Ramos (cell line): Measurements from ENCODE around the gene TMEM100.

Experiments
- in situ Hi-C: fragments of 300-500 bp; cut with MboI; formaldehyde crosslinking; loops from one replicate; pipeline ENCODE4 v1.14.3; 2022; ENCODE audit warnings: low sequenced_read_pairs; ENCODE audit not compliant: unreplicated experiment

The TMEM100 gene, protein sequence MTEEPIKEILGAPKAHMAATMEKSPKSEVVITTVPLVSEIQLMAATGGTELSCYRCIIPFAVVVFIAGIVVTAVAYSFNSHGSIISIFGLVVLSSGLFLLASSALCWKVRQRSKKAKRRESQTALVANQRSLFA

DNA sequence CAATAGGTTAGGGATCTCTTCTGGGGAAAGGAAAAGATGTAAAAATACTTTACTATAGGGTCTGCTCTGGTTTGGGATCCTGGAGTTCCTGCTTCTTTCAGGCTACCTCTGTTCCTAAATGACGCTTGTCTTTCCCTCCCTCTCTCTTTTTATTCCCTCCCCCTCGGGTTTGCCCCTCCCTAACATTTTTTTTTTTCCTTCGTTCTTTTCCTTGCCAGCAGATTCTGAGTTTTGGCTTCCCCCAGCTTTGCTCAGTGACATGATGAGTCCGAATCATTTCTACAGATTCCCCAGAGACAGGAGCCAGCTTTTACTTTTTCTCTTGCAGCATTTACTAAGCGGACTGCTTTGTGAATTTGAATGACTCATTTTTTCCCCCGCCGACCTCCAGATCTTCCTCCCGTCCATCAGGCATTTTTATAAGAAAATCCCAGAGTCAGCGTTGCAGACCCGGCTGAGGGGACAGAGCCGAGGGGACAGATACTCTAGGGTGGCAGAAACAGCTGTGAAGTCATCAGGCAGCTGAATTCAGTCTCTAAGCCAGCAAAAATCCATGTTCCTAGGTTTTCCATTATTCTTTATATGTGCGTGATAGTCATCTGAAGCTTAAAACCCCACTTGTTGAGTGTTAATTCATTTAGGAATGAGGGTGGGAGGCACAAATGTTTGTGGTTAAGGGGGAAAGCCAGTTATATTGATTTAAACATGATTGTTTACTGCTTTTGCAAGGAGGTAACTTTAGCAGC lies at the start of gene TMEM100:
Gene TMEM100 (minus strand): TSS at position 123 of the 746 bp plus-strand sequence. CDS start 1,794 bp downstream, outside the sequence.
- in situ Hi-C loops: no loop called here

DNA sequence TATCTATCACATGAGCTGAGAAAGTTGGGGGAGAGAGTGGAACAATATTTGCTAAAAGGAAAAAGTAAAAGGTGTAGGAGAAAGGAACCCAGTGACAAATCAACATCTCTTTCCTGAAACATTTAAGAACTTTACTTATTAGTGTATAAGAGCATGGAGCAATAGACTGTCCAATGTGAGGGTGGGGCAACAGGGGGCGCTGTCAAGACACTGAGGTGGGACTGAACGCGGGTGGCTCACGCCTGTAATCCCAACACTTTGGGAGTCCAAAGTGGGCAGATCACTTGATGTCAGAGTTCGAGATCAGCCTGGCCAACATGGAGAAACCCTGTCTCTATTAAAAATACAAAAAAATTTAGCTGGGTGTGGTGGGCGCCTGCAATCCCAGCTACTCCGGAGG lies 49.4 kb upstream of the TMEM100 start:
- in situ Hi-C loops: loop anchor here (5.0 kb wide), 1 partner anchor 250 kb away; no protein-coding TSS in a partner anchor

DNA sequence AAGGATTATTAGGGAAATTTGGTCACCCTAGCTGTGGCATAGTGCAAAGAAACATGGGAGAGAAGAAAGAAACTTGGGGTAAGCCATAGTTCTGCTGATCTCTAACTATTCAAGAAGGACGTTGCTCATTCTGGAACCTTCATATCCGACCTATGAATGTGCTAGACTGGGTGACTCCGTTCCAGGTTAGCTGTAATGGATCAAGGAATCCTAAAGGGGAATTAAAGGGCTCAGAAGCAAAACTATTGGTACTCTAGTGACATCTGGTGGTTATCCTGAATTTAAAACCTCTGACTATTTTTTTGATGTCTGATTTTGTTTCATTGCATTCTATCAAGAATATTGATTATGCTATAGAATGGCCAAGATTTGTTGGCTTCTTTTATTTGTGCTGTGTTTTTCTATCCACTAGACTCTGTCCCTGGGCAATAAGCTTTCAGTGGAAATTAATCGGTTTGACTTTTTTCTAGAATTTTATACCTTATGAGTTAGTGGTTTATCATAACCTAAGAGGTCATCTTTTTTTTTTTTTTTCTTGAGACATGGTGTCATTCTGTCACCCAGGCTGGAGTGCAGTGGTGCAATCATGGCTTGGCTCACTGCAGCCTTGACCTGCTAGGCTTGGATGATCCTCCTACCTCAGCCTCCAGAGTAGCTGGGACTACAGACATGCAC lies 47.7 kb upstream of the TMEM100 start:
- in situ Hi-C loops: loop anchor here (5.0 kb wide), 1 partner anchor 248 kb away; no protein-coding TSS in a partner anchor

DNA sequence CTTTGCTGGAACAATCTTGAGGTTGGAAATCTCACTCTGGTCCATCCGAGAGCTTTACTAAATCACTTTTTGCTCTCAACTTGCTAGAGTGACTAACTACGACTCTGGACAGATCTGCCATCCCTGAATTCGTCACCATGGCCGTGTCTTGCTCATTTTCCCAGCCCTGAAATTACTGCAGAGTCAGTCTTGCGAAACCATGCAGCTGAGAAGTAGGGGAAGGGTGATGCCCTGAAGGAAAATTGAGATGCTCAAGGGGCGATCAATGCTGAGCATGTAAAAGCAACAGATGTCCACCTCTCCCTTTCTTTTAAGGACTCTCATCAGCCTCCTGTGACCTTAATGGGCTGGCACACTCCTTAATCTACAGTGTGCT lies 46.9 kb upstream of the TMEM100 start:
- in situ Hi-C loops: no loop called here

DNA sequence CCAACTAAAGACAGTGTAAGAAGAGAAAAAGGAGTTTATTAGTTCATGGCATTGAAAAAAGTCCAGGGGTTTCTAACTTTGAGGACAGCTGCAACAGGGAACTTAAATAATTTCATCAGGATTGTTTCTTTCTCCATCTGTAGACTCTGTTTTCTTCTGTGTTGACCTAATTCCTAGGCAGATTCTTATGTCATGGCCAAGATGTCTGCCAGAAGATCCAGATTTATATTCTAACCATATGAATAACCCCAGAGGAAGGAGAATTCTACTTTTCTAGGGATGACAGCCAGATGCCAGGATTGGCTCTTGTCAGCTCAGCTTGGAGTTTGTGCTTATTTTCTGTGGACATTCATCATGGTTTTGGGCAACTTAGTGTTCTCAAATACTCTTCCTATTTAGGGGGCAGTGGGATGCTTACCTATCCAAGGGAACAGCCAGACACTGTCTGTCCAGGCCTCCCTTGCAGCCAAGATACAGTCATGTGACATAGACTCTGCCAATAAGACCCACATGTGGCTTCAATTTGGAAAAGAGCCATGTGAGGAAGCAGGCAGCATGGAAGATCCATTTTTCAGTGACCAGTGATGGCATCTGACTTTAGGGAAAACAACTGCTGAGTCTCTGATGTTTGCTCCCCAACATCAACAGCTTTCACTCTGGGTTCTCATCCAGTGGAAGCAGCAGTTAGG lies 46.4 kb upstream of the TMEM100 start:
- in situ Hi-C loops: no loop called here

DNA sequence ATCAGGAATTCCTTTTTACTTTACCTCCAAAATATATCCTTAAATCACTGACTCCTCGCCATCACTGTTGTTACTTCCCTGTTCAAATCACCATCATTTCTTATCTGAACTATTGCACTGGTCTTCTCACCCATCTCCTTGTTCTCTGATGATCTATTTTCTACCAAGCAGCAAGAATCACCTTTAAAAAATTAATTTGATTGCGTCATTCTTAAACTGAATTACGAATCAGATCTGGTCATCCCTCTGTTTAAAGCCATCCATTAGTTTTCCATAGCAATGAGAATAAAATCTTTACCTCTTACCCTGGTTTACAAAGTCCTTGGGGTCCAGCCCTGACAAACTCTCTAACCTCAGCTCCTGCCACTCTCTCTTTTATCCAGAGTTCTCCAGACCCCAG lies 42.8 kb upstream of the TMEM100 start:
- in situ Hi-C loops: no loop called here

DNA sequence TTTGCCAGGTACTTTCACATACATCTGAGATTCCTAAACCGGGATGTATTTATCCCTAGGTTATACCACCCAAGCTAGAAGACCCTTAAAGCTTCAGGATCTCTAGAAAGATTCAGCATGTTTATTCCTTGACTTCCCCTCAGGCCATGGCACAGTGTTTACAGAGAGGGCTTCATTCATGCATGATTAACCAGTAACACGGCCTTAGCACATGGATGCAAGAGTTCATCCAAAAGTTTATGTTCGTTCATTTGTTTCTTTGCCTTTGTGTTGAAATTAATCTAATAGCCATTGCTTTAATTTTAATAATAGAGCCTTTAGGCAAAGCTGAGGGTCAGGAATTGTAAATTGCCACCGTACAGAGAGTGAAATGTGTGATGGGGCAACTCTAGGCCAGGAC lies 41.9 kb upstream of the TMEM100 start:
- in situ Hi-C loops: no loop called here

DNA sequence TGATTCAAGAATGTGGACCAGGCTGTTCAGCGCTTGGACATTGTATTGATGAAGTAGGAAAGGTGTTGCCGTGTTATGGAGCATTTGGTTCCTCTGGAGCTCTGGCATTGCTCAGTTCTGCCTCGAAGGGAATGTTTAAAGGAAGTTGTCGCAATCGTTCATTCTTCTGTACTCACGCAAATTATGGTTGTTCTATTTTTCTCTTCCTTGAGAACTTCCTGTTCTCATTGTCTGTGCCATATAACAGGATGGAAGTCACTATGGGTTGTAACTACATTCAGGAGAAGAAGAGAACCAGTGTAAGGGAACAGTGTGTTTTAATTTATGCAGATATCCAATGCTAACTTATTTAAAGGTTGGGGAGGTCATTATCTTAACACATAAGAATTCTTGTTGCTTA lies 41.2 kb upstream of the TMEM100 start:
- in situ Hi-C loops: no loop called here

DNA sequence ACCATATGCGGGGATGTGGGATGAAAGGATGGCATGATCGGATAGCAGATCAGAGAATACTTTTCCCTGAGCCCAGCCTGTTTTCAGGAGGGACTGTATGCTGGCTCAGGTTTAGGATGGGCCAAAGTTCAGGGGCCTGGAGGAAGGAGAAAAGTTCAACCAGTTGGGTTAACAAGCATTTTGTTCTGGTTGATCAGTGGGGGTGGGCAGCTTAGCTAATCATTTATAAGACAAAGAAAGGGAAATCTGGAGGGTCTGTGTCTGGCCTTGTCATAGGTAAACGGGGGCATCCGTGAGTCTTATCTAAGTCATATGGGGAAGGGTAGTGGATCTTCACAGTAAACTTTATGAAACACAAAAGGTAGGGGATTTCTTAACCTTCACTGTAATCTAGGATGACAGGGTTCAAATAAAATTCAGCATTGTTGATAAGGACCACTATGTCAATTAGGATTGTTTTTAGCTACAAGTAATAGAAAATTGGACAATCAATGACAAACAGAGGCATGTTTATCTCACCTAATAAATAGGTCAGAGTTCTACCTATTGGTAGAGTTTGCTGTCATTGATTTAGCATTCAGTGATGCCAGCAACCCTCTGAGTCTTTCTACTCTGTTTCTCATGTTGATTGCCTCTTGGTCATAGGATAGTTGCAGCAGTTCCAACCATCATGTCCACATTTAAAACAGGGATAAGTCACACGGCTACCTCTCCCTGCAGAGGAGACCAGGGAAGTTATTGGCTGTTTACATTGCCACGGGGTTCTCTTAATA lies 39.6 kb upstream of the TMEM100 start:
- in situ Hi-C loops: no loop called here

DNA sequence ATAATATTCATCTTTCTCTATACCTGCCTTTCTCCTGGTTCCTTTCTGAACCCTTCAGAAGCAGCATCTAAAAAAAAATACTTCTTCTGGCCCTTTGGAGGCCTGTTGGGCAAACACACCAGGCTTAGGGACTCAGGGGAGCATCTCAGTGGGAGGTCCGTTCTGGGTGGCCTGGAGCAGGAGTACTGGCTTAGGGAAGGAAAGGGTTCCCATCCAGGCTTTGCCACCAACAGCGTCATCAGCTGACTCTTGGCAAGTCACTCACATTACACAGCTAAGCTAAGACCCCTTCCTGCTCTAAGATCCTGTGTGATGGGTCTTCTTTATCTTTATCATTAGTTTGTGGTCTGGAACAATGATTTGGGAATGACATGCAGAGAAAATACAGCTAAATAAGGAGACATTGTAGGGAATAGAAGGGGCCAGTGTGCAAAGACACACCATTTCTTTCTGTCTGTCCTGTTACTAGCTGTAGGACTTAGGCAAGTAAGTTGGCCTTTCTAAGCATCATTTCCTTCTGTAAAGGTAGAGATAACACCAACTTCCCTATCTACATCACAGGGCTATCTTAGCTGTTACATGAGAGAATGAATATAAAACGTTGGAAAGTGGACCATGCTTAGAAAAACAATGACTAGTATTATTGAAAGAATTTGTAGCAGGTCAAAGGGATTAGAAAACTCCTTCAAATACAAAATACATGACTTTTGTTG lies 38.1 kb upstream of the TMEM100 start:
- in situ Hi-C loops: no loop called here

DNA sequence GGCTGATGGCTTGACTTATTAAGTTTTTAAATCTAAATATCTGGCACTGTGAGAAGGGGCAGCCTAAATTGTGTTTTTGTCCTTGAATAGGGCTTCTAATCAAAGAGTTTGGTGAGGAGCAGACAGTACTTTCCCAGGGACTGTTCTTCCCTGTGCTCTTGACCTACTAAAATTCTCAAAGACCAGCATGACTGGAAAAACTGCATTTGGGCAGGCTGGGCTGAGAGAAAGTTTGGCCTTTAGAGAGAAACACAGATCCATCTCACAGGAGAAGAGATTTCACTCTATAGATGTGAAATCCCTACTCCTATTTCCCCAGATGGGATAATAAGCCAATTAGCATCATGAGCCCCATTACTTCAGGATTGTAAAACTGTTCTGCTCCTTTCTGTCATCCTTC lies 35.5 kb upstream of the TMEM100 start:
- in situ Hi-C loops: no loop called here

DNA sequence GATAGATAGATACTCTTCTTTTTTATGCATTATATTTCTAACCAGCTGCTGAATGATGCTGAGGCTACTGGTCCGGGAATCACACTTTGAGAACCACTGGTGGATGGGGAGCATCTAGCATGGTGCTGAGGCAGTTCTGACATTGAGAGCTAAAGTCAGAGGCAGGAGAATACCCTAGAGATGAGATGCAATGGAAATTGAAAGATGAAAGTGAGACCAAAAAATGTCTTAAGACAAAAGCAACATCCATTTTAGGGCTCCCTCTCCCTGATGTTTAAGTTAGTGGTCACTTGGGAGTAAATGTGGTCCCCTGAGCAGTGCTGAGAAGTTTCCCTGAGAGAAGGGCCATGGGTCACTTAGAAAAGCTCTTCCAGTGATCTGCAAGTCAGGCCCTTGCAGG lies 35.0 kb upstream of the TMEM100 start:
- in situ Hi-C loops: no loop called here

DNA sequence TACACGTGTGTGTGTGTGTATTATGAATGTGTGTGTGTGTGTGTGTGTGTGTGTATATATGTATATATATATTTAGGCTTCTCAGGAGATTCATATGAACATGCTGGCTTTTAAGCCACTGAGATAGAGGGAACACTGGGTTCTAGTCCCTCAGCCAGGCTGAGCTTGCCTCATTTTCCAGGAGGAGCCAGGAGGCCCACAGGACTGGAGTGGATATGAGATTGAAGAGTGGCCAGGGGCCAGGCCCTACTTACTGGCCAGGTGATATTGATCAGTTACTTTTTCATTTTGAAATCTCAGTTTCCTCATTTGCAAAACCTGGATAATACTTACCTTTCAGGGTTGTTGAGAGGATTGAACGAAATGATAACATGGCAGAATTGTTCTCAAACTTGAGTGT lies 34.0 kb upstream of the TMEM100 start:
- in situ Hi-C loops: no loop called here

DNA sequence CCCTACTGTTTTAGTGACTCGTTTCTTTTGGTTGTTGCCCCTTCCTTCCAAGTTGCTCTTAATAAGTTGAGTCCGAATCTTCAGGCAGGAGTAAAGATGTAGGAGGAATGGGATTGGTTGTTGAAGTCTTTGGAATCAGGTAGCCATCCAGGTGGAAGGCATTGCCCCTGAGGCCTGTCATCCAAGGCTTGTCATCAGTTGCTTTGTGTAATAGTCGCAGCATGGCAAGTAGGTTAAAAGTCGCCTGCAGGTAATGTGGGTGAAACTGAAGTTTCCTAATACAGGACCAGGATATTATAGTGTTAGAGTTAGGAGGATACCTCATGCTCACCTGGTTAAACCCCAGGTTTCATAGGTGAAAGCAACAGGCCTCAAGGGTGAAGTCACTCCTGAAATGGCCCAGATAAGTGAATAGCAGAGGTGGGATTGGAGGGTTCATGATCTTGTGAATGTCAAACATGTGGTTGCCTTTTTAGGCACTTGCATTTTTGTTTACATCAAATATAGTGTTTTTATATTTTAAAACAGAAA lies 29.1 kb upstream of the TMEM100 start:
- in situ Hi-C loops: no loop called here

DNA sequence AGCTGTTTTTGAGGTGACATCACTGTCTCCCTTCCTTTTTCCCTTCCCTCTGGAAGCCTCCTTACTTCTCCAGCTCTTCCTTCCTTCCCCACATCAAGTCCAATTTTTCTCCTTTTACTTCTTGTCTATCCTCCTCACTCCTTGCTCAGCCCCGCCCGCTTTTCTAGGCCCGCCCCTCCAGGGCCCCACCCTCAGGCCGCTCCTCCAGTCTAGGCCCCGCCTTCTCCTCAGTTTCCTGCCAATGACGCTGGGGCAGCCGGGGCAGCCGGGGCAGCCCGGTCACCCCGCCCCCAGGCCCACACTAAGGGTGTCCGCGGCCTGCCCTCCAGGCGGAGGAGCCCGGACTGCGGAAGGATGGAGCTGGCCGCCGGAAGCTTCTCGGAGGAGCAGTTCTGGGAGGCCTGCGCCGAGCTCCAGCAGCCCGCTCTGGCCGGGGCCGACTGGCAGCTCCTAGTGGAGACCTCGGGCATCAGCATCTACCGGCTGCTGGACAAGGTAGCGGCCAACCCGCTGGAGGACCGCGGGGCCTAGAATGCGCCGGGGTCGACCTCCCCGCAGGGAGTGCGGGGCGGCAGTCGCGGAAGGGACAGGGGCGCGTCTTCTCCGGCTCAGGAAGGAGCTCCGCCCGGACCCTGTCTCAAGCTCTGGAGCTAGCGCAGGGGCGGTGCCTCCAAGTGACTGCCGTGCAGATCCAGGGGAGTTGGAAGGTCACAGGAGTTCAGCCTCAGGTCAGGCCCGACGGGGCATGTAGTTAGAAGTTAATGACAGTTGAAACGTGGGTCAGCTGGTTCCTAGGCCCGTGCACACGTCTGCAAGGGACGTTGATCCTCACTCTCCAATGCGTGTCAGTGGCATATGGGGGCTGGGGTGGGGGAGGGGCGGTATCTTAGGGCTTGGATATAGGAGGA lies 28.3 kb upstream of the TMEM100 start, which contains the start of gene PCTP:
Gene PCTP (plus strand): TSS at position 302 of the 908 bp plus-strand sequence. CDS start 53 bp downstream, at position 355.
- in situ Hi-C loops: no loop called here

DNA sequence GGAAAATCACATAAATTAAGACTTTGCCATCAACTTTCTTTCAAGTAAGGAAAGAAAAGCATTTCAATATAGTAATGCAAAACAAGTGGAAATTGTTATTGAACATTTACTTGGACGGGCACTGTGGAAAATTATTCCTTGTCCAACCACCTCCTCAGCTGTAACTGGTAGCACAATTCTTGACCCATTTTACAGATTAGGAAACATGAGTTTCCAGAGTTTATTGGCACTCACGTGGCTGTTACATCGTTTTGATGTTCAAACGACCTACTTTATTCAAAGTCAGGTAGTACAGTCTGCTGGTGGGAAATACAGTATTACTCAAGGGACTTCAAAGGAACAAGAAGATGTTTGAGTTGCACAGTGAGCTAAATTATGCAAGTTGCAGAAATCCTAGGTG lies 27.3 kb upstream of the TMEM100 start:
- in situ Hi-C loops: no loop called here

DNA sequence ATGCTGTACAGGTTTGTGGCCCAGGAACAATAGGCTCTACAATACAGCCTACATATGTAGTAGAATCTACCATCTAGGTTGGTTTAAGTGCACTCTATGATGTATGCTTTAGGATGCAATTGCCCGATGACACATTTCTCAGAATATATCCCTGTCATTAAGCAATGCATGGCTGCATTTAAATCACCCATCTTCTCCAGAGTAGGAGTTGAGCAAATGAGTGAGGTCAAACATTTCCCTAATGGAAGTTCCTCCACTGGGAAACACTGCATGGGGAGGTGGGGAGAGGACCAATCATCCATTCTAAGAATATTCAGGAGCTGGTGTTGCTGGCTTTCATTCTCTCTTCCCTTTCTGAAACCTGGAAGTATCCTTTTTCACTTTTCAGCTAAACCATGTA lies 26.2 kb upstream of the TMEM100 start:
- in situ Hi-C loops: no loop called here

DNA sequence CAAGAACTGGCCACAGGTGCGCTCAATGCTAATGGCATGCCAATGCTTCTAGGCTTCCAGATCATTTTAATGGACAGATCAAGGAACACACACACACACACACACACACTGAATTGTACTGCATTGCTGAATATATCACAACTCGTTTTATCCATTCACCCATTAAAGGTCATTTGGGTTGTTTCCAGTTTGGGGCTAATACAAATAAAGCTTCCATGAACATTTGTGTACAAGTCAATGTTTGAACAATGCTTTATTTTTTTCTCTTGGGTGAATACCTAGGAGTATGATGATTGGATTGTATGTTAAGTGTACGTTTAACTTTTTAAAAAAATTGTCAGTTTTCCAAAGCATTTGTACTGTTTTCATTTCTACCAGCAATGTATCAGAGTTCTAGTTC lies 24.5 kb upstream of the TMEM100 start:
- in situ Hi-C loops: no loop called here
